K562 (cell line): ENCODE measurements around the gene SGMS1. TPM values are rescaled to one million over a fixed set of nuclear protein-coding genes. Genes with fewer than 3 reads are reported as not detected.

Source experiments
- ATF3 ChIP-seq, 2 experiments: fragments of 450-650 bp in 1 of 2; sonication (generic) in 1 of 2; formaldehyde crosslinking in 1 of 2; IDR thresholded peaks in 1 of 2; conservative IDR thresholded peaks in 1 of 2; 2 replicates each; pipeline versions ENCODE4 v1.6.1 to v1.8.1; 2016 to 2023; ENCODE audit warnings: mild to moderate bottlenecking in 2 of 2, moderate library complexity in 2 of 2, inconsistent platforms in 1 of 2, missing genetic modification reagents in 1 of 2
- BACH1 ChIP-seq: fragments of 200-800 bp; sonication (Bioruptor generic); IDR thresholded peaks from 2 replicates; pipeline ENCODE4 v1.6.1; 2016; ENCODE audit warnings: missing genetic modification characterization, missing compliant biosample characterization
- CBFA2T2 ChIP-seq: fragments of 450-650 bp; conservative IDR thresholded peaks from 2 replicates; pipeline ENCODE4 v1.6.1; 2017; ENCODE audit warnings: mild to moderate bottlenecking
- CBFA2T3 ChIP-seq: fragments of 450-650 bp; IDR thresholded peaks from 2 replicates; pipeline ENCODE4 v1.6.1; 2017
- EGR1 ChIP-seq: fragments of 450-650 bp; conservative IDR thresholded peaks from 2 replicates; pipeline ENCODE4 v1.6.1; 2017; ENCODE audit warnings: mild to moderate bottlenecking
- FOXJ2 ChIP-seq: fragments of 200-800 bp; sonication (Bioruptor generic); IDR thresholded peaks from 2 replicates; pipeline ENCODE4 v1.6.1; 2016; ENCODE audit warnings: missing genetic modification characterization, missing compliant biosample characterization
- FOXK1 ChIP-seq: sonication (generic); formaldehyde crosslinking; IDR thresholded peaks from 2 replicates; pipeline ENCODE4 v1.8.0; 2022; ENCODE audit warnings: missing genetic modification reagents, mild to moderate bottlenecking, borderline replicate concordance
- HEY1 ChIP-seq: fragments of 250-450 bp; sonication (Bioruptor Pico); IDR thresholded peaks from 2 replicates; pipeline ENCODE4 v1.5.0; 2020; ENCODE audit warnings: mild to moderate bottlenecking, moderate library complexity, borderline replicate concordance
- HNRNPK ChIP-seq: fragments of 200-400 bp; formaldehyde crosslinking; IDR thresholded peaks from one replicate; pipeline ENCODE4 v1.6.1; 2018; ENCODE audit warnings: mild to moderate bottlenecking, low read depth, low read length; ENCODE audit not compliant: poor library complexity, severe bottlenecking
- JUND ChIP-seq, 2 experiments: IDR thresholded peaks; 2 replicates in 1 of 2; 3 replicates in 1 of 2; pipeline ENCODE4 v1.6.1; 2011; ENCODE audit warnings: borderline replicate concordance in 2 of 2, low read depth in 2 of 2, low read length in 2 of 2, improper control_type of control experiment in 1 of 2, missing biosample characterization in 1 of 2, missing genetic modification characterization in 1 of 2, missing genetic modification reagents in 1 of 2
- MBD2 ChIP-seq: sonication (generic); IDR thresholded peaks from 2 replicates; pipeline ENCODE4 v1.6.1; 2016; ENCODE audit warnings: low read depth, borderline replicate concordance
- NR2C2 ChIP-seq, 2 experiments: fragments of 200-800 bp in 1 of 2; sonication (Bioruptor generic) in 1 of 2; sonication (generic) in 1 of 2; formaldehyde crosslinking in 1 of 2; IDR thresholded peaks; 2 replicates each; pipeline versions ENCODE4 v1.6.1 to v1.8.0; 2016 to 2022; ENCODE audit warnings: mild to moderate bottlenecking in 1 of 2, missing compliant biosample characterization in 1 of 2, missing genetic modification characterization in 1 of 2, missing genetic modification reagents in 1 of 2
- RCOR1 ChIP-seq, 2 experiments: IDR thresholded peaks; 2 replicates each; pipeline ENCODE4 v1.6.1; 2012; ENCODE audit warnings: low read depth in 2 of 2, low read length in 2 of 2, borderline replicate concordance in 1 of 2, improper control_type of control experiment in 1 of 2
- SREBF1 ChIP-seq: fragments of 150-350 bp; IDR thresholded peaks from 2 replicates; pipeline ENCODE4 v1.6.1; 2014; ENCODE audit warnings: antibody characterized with exemption, low read depth, low read length, borderline replicate concordance
- TAF1 ChIP-seq: IDR thresholded peaks from 2 replicates; pipeline ENCODE4 v1.6.1; 2011; ENCODE audit warnings: mild to moderate bottlenecking, low read length, moderate library complexity; ENCODE audit not compliant: insufficient read depth, control insufficient read depth, severe bottlenecking; ENCODE audit errors: extremely low read depth
- ZBTB11 ChIP-seq, 3 experiments: fragments of 200-800 bp in 1 of 3; fragments of 250-450 bp in 1 of 3; fragments of 450-650 bp in 1 of 3; sonication (Bioruptor Pico) in 1 of 3; sonication (Bioruptor generic) in 1 of 3; formaldehyde crosslinking in 1 of 3; IDR thresholded peaks; 2 replicates each; pipeline versions ENCODE4 v1.6.1 to v1.8.0; 2016 to 2022; ENCODE audit warnings: mild to moderate bottlenecking in 2 of 3, missing genetic modification characterization in 2 of 3, missing compliant biosample characterization in 1 of 3, moderate library complexity in 1 of 3
- ZKSCAN1 ChIP-seq: fragments of 150-350 bp; IDR thresholded peaks from 2 replicates; pipeline ENCODE4 v1.6.1; 2016; ENCODE audit warnings: low read depth, low read length
- ZNF121 ChIP-seq: sonication (generic); formaldehyde crosslinking; conservative IDR thresholded peaks from 2 replicates; pipeline ENCODE4 v1.8.0; 2022; ENCODE audit warnings: missing genetic modification reagents
- ZNF395 ChIP-seq: fragments of 200-800 bp; sonication (Bioruptor generic); IDR thresholded peaks from 2 replicates; pipeline ENCODE4 v1.6.1; 2017; ENCODE audit warnings: missing genetic modification characterization, missing compliant biosample characterization
- ZZZ3 ChIP-seq: fragments of 450-650 bp; IDR thresholded peaks from 2 replicates; pipeline ENCODE4 v1.6.1; 2016; ENCODE audit warnings: antibody characterized with exemption, mild to moderate bottlenecking, moderate library complexity
- polyA plus RNA-seq, 8 experiments: library from polyadenylated mRNA; depleted of rRNA in 4 of 8; stranded (reverse) in 5 of 8; unstranded in 3 of 8; fragments of >200 nt; fragmentation: Nextera tagmentation in 2 of 8; fragmentation: Illumina TruSeq in 1 of 8; extraction: Ambion mirVana in 2 of 8; extraction: Trizol in 1 of 8; gene quantifications; 2 replicates each; pipeline versions ENCODE4 v1.2.1 to v1.2.3, GENCODE V29; 2011 to 2014; ENCODE audit warnings: inconsistent platforms in 1 of 8, missing spikeins in 1 of 8
- total RNA-seq, 7 experiments: library from RNA; depleted of rRNA in 6 of 7; stranded (reverse); fragments of >200 nt in 6 of 7; fragmentation: Illumina TruSeq in 2 of 7; extraction: Trizol in 2 of 7; gene quantifications; 2 replicates each; pipeline versions ENCODE4 v1.2.1 to v1.2.3, GENCODE V29; 2011 to 2021; ENCODE audit warnings: low replicate concordance in 1 of 7

SGMS1 gene
- total and polyA plus RNA-seq, 9 of the 15 experiments (the other 6 are each of a cell fraction or from before 2014, with no cell fraction given) = 22.6 to 232 (median 82.2) TPM

GRCh38 chr10:50511492-50512213 lies 112.1 kb downstream of the SGMS1 start (continued):
- TF ChIP-seq ZBTB11 (CRISPR knock-in tag; IDR thresholded peaks at IDR 0.05) (no peak), CBFA2T2 (peak; percentile 36; the same call in 1 of the 2 replicates), BACH1 (no peak), SREBF1 (no peak), RCOR1 (IDR thresholded peaks at IDR 0.05; ENCODE audit: borderline replicate concordance in 1 of 2, low read depth in 2 of 2, low read length in 2 of 2) (0 out of 4 replicates have a peak, but pooled peaks of 1 of the 2 experiments have one; percentile 60), JUND (IDR thresholded peaks at IDR 0.05; ENCODE audit: borderline replicate concordance, low read depth, low read length) (peak; percentile 77), JUND (tag; IDR thresholded peaks at IDR 0.05; ENCODE audit: borderline replicate concordance, low read depth, low read length) (peak; percentile 87; the same call in 2 of the 3 replicates), EGR1 (peak; percentile 83), ZKSCAN1 (peak; percentile 67; the same call in 1 of the 2 replicates), ZZZ3 (no peak), HNRNPK (no peak), NR2C2 (CRISPR knock-in tag; IDR thresholded peaks at IDR 0.05) (no peak), NR2C2 (tag; IDR thresholded peaks at IDR 0.05) (peak; percentile 40), FOXJ2 (tag) (peak; percentile 55; the same call in 1 of the 2 replicates), TAF1 (no peak), ATF3 (IDR thresholded peaks at IDR 0.05) (peak; percentile 89), ATF3 (CRISPR knock-in tag; conservative IDR thresholded peaks at IDR 0.05) (no peak), ZNF395 (CRISPR knock-in tag) (peak; percentile 55; the same call in 1 of the 2 replicates), FOXK1 (no peak), HEY1 (CRISPR knock-in tag) (no peak), CBFA2T3 (peak; percentile 67), ZNF121 (no peak), MBD2 (no peak)
